Subcutaneous adipose tissue (tissue), 4 donors: ENCODE data around the gene HIVEP3. TPM values are rescaled to one million over a fixed set of nuclear protein-coding genes. Genes with fewer than 3 reads are reported as not detected.

Source experiments
- total RNA-seq, 4 donors: library from RNA; depleted of rRNA; stranded (reverse); fragments of >200 nt; gene quantifications; one replicate each; pipeline ENCODE4 v1.1.0, GENCODE V29; 2016
- TF ChIP-seq, protein P1 (sequence below): fragments of 450-650 bp; IDR thresholded peaks from one replicate; pipeline ENCODE4 v1.5.1; 2016; ENCODE audit warnings: low read depth, mild to moderate bottlenecking, control low read depth, antibody characterized with exemption, moderate library complexity

Gene HIVEP3
- total RNA-seq, 4 donors from 2014 or later = 2.4 to 9.6 (median 5.0) TPM

DNA sequence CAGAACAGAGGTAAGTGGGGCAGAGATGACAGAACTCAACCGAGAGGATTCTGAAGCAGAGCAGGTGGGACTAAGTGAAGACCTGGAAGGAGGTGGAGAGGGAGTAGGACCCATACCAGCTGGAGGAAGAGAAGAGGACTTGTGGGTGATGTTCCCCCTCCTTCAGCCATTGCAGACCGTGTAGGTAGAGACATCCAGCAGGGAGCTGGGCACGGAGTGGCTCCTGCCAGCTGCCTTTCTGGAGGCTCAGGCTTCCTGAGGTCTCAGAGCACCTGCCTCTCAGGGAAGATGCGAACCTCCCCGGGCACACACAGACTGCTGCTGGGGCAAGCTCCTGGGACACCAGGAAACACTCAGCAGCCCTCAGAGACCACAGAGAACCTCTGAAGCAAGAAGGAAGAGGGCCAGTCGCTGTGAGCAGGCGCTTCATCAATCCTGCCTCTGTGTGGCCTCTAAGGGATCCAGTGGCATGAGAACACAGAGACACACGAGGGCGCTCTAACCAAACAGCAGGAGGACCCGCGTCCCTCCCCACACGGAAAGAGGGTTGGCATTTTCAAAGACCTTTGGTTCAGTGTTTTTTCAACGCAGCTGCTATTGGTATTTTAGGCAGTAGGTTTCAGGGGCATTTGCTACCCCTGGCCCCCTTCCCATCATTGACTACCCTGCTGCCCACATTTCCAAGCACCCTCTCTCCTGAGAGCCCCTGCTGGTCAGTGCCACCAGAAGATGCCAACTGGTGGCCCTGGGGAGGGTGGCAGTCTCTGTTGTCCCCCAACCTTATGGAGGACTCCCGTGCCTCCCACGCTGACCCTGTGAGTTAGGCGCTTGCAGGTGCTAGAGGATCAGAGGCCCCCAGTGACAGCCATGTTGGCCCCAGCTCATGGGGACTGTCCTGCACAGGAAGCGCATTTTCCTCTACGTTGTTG is 344.7 kb downstream of the HIVEP3 start:
- TF ChIP-seq, protein P1, sequence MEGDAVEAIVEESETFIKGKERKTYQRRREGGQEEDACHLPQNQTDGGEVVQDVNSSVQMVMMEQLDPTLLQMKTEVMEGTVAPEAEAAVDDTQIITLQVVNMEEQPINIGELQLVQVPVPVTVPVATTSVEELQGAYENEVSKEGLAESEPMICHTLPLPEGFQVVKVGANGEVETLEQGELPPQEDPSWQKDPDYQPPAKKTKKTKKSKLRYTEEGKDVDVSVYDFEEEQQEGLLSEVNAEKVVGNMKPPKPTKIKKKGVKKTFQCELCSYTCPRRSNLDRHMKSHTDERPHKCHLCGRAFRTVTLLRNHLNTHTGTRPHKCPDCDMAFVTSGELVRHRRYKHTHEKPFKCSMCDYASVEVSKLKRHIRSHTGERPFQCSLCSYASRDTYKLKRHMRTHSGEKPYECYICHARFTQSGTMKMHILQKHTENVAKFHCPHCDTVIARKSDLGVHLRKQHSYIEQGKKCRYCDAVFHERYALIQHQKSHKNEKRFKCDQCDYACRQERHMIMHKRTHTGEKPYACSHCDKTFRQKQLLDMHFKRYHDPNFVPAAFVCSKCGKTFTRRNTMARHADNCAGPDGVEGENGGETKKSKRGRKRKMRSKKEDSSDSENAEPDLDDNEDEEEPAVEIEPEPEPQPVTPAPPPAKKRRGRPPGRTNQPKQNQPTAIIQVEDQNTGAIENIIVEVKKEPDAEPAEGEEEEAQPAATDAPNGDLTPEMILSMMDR = no peak

DNA sequence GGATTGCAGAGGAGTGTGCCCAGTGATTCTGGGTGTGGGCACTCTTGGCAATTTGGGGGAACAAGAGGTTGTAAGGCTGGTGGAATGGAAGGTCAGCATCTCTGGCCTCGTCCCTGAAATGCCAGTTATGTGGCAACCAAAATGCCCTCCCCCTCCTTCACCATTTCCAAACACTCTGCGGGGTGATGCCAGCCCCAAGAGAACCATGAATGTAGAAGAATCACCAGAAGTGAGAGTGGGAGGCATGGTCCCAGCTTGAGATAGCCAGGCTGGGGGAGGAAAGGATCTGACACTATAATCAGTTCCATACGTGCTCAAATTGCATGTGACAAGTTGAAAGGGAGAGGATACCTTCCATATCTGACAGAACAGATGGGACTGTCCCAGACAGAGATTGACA is 345.5 kb downstream of the HIVEP3 start:
- TF ChIP-seq, protein P1 = no peak

- TF ChIP-seq, protein P1 = no peak
Measured at GRCh38 chr1:41572224-41572623, 346.5 kb downstream of the HIVEP3 start.

- TF ChIP-seq, protein P1 = no peak
Measured at GRCh38 chr1:41571041-41571440, 347.7 kb downstream of the HIVEP3 start.

DNA sequence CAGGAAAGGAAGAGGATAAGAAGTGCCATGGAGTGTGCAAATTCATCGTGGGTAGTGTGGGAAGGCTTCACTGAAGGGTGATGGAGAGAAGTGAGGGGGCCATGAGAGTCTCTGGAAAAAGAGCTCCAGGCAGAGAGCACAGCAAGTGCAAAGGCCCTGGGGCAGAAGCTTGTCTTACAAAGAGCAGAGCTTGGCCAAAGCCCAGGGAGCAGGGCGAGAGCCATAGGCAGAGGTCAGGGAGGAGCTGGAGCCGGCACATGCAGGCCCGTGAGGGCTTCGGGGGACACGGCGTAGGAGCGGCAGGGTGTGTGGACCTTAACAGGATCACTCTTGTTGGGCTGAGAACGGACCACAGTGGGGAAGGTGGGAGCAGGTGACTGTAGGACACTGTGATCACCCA is 350.5 kb downstream of the HIVEP3 start:
- TF ChIP-seq, protein P1 = no peak

DNA sequence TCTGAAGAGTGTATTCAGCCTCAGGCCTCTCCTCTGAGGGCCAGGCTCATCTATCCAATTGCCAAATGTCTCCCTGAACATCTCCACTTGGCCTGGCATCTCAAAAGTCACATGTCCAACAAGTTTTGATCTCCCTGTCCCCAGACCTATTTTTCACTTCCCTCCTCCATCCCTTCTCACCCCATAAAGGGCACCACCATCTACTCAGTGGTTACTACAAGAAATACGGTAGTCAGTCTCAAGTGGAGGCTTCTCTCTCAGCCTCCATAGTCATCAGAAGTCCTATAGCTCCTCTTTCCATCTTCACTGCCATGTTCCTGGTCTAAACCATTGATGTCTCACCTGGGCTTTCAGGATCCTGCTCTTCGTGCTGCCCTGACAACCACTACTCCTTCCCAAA is 351.8 kb downstream of the HIVEP3 start:
- TF ChIP-seq, protein P1 = no peak

DNA sequence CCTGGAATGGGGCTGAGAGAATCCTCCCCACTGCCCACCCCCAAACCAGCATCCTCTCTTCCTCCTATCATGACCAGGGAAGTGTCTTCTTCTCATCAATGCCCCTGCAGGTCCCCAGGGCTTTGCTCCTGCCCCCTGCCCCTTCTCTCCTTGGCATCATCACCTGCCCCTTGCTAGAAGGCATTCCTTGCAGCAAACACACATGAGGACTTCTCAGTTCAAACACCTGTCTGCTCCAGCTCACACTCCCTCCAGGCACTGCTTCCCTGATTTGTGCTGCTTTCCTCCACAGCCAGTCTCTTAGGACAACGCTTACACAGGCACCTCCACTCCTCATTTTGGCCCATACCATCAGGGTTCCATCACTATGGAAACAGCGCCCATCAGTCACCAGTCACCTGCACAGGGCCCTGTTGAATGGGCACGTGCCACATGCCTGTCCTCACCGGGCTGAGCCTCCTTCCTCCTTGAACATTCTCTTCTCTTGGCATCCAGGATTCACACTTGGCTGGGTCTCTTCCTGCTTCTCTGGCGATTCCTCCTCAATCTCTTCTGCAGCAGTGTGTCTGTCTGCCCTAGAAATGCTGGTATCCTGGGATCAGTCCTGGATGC is 352.3 kb downstream of the HIVEP3 start:
- TF ChIP-seq, protein P1 = no peak
